ENCODE data around the gene CAST. TPM values are rescaled to one million over a fixed set of nuclear protein-coding genes. Genes with fewer than 3 reads are reported as not detected.

The CAST gene
- total RNA-seq, 1 donor from 2014 or later: 272 TPM

- ATAC-seq: no peak
- H3K9me3 ChIP-seq: no peaks in the 10 kb centered on the region
- H3K27ac ChIP-seq: no peak overlapping the region
- H3K36me3 ChIP-seq: no peaks in the 10 kb centered on the region
- H3K4me3 ChIP-seq: no peak overlapping the region
- H3K4me1 ChIP-seq: peaks cover 79% of the 10 kb centered on the region
- H3K27me3 ChIP-seq (ENCODE audit: low read depth): no peaks in the 10 kb centered on the region
- no peak for TF ChIP-seq CTCF (IDR thresholded peaks at IDR 0.05)
- intact Hi-C loops (cut with DNase I): no loop called here
- no peak for DNase-seq
These were observed 50.0 kb downstream of the CAST start for GRCh38 chr5:96712100-96712746.

GRCh38 chr5:96714450-96714849 lies 52.3 kb downstream of the CAST start:
- Histone ChIP-seq H3K36me3 (no peaks in the 10 kb centered on the region), H3K4me3 (no peak overlapping the region), H3K4me1 (peaks cover 88% of the 10 kb centered on the region), H3K27ac (peak overlapping the region; percentile 81), H3K27me3 (ENCODE audit: low read depth) (no peaks in the 10 kb centered on the region), H3K9me3 (no peaks in the 10 kb centered on the region)
- TF ChIP-seq CTCF (IDR thresholded peaks at IDR 0.05): no peak
- ATAC-seq (peak; percentile 64 to 75), DNase-seq (no peak)
- intact Hi-C loops (cut with DNase I): no loop called here

- intact Hi-C loops (cut with DNase I): no loop called here
- peak; percentile 81 to 83 for ATAC-seq
- Histone ChIP-seq H3K4me1 (peaks cover 88% of the 10 kb centered on the region), H3K27ac (peak overlapping the region; percentile 81), H3K4me3 (no peak overlapping the region), H3K27me3 (ENCODE audit: low read depth) (no peaks in the 10 kb centered on the region), H3K9me3 (no peaks in the 10 kb centered on the region), H3K36me3 (no peaks in the 10 kb centered on the region)
- no peak for TF ChIP-seq CTCF (IDR thresholded peaks at IDR 0.05)
- peak; percentile 55 for DNase-seq
These were observed 52.8 kb downstream of the CAST start for GRCh38 chr5:96714951-96715451.

- DNase-seq: no peak
- no peak for TF ChIP-seq CTCF (IDR thresholded peaks at IDR 0.05)
- ATAC-seq: no peak
- intact Hi-C loops (cut with DNase I): no loop called here
- peak overlapping the region; percentile 81 for H3K27ac ChIP-seq
- peaks cover 98% of the 10 kb centered on the region for H3K4me1 ChIP-seq
- H3K4me3 ChIP-seq: no peak overlapping the region
- H3K27me3 ChIP-seq (ENCODE audit: low read depth): no peaks in the 10 kb centered on the region
- H3K9me3 ChIP-seq: no peaks in the 10 kb centered on the region
- no peaks in the 10 kb centered on the region for H3K36me3 ChIP-seq
These were observed 53.8 kb downstream of the CAST start for GRCh38 chr5:96716007-96716406.

GRCh38 chr5:96716716-96717115 lies 54.5 kb downstream of the CAST start:
- H3K4me1 ChIP-seq: peaks cover 98% of the 10 kb centered on the region
- intact Hi-C loops (cut with DNase I): no loop called here
- H3K4me3 ChIP-seq: no peak overlapping the region
- H3K36me3 ChIP-seq: no peaks in the 10 kb centered on the region
- no peaks in the 10 kb centered on the region for H3K9me3 ChIP-seq
- DNase-seq (no peak), ATAC-seq (no peak)
- no peak for TF ChIP-seq CTCF (IDR thresholded peaks at IDR 0.05)
- H3K27me3 ChIP-seq (ENCODE audit: low read depth): no peaks in the 10 kb centered on the region
- peak overlapping the region; percentile 44 for H3K27ac ChIP-seq
